Natural killer cell treated with Interleukin-12 subunit alpha and Interleukin-12 subunit beta and Interleukin-15 and Interleukin-18, amount 100 ng/mL, for 72 hours (primary cell): Measurements from ENCODE around the gene PHOSPHO2. TPM values are rescaled to one million over a fixed set of nuclear protein-coding genes. Genes with fewer than 3 reads are reported as not detected.
A peak's percentile ranks its signal among the peaks of the same experiment; 100 is the strongest.

Experiments
- ATAC-seq, 2 donors: fragments of 150-1000 bp; cut with Tn5 transposase in 1 of 2; sonication (Bioruptor Pico), chemical (Tn5 transposase) in 1 of 2; 2 replicates each; pipeline ENCODE4 v1.10.0; 2021
- DNase-seq: peaks from one replicate; pipeline ENCODE4 v3.0.0; 2022; ENCODE audit warnings: low spot score
- H3K27ac Mint-ChIP-seq, 2 donors: 1 replicate in 1 of 2; 2 replicates in 1 of 2; pipeline ENCODE4 v1.8.0; 2022; ENCODE audit warnings: mixed read lengths in 2 of 2, mild to moderate bottlenecking in 1 of 2, moderate library complexity in 1 of 2
- H3K27me3 Mint-ChIP-seq, 2 donors: 1 replicate in 1 of 2; 2 replicates in 1 of 2; pipeline ENCODE4 v1.8.0; 2022; ENCODE audit warnings: mixed read lengths in 2 of 2
- H3K36me3 Mint-ChIP-seq: one replicate; pipeline ENCODE4 v1.8.0; 2022; ENCODE audit warnings: mixed read lengths
- H3K4me1 Mint-ChIP-seq, 2 donors: 1 replicate in 1 of 2; 2 replicates in 1 of 2; pipeline ENCODE4 v1.8.0; 2022; ENCODE audit warnings: low read depth in 2 of 2, mixed read lengths in 2 of 2, mild to moderate bottlenecking in 1 of 2
- H3K4me3 Mint-ChIP-seq: one replicate; pipeline ENCODE4 v1.8.0; 2022; ENCODE audit warnings: mixed read lengths
- H3K9me3 Mint-ChIP-seq: 2 replicates; pipeline ENCODE4 v1.8.0; 2022; ENCODE audit warnings: mixed read lengths
- total RNA-seq, 2 donors: library from RNA; stranded (reverse); gene quantifications; one replicate each; pipeline ENCODE4 v1.2.3, GENCODE V29; 2022

Gene PHOSPHO2
- 1 to 10 TPM; 2.6 to 4.4 TPM for total RNA-seq

DNA sequence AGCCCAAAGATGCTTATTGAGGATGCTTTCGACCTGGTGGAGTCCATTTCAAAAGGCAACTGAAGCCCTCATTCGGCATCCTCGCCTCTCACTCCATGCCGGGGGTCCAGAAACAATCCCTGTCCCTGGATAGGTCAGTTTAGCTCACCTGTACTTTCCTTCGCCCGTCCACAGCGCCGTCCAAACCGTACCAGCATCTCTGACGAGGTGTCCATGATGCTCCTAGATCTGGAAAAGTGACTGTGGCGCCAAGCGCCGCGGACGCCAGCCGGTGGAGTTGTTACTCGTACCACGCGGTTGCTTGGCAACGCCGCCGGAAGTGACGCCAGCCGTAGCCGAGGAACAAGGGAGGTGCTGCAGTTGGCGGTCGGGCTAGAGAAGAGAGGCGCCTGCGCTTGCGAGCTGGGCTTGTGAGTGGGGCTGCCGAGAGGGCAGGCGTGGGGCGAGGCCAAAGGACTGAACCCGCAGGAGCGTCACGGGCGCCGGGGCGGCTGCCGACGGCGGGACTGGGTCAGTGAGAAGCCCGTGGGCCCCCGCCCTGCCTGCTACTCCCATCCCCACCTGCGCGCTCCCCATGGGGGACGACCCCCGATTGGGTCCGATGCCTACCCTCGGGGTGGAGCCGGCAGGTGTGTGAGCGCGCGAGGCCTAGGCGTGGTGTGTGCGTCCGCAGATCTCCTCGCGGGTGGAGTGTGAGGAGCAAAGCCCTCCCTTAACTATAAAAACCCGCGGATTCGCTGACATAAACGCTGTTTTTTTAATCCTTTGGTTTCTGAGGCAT lies at the start of gene PHOSPHO2, which contains the start of gene CFAP210:
Gene PHOSPHO2 (plus strand): TSS at position 357 of the 781 bp plus-strand sequence. CDS start 6,503 bp downstream, outside the sequence.
Gene CFAP210 (minus strand): TSS at position 293 of the 781 bp plus-strand sequence. CDS start 78 bp downstream, at position 215.
- H3K9me3 Mint-ChIP-seq, result no peaks in the 10 kb centered on the region
- ATAC-seq (peak; percentile 100), DNase-seq (peak; percentile 99)
- peaks cover 14 to 17% of the 10 kb centered on the region in 2 donors for H3K27me3 Mint-ChIP-seq
- peak within 1 kb of the TSS; percentile 89 to 94 for H3K27ac Mint-ChIP-seq
- peaks cover 6 to 19% of the 10 kb centered on the region in 2 donors for H3K4me1 Mint-ChIP-seq
- H3K36me3 Mint-ChIP-seq, result peaks cover 12% of the 10 kb centered on the region
- peak within 1 kb of the TSS; percentile 99 for H3K4me3 Mint-ChIP-seq

DNA sequence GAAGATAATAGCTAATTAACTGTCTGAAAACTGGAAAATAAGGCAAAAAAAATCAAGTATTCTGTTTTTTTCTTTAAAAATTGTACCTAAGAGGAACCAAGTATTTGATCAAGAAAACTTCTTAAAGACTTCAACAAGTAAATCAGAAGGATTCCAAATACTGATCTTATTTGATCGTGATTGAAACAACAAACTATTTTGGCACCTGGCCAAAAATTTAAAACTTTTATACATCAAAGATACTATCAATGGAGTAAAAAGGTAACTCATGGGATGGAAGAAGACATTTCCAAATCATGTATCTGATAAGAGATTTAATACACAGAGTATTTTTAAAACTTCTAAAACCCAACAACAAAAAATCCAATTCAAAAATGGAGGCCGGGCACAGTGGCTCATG lies 46.8 kb upstream of the PHOSPHO2 start:
- H3K36me3 Mint-ChIP-seq, result no peaks in the 10 kb centered on the region
- ATAC-seq (no peak), DNase-seq (no peak)
- no peak overlapping the region for H3K27ac Mint-ChIP-seq
- no peak overlapping the region for H3K4me3 Mint-ChIP-seq
- no peaks in the 10 kb centered on the region for H3K4me1 Mint-ChIP-seq
- no peaks in the 10 kb centered on the region for H3K9me3 Mint-ChIP-seq
- H3K27me3 Mint-ChIP-seq, result peaks cover 2 to 7% of the 10 kb centered on the region in 2 donors

- Mint-ChIP-seq H3K4me1 (no peaks in the 10 kb centered on the region), H3K9me3 (no peaks in the 10 kb centered on the region), H3K27me3 (peaks cover 14 to 23% of the 10 kb centered on the region in 2 donors), H3K36me3 (no peaks in the 10 kb centered on the region), H3K4me3 (no peak overlapping the region), H3K27ac (no peak overlapping the region)
- DNase-seq (no peak), ATAC-seq (no peak)
Measured at GRCh38 chr2:169649278-169649677, 45.0 kb upstream of the PHOSPHO2 start.

GRCh38 chr2:169653636-169654035 lies 40.6 kb upstream of the PHOSPHO2 start:
- H3K4me1 Mint-ChIP-seq, result no peaks in the 10 kb centered on the region
- no peak overlapping the region for H3K27ac Mint-ChIP-seq
- no peaks in the 10 kb centered on the region for H3K36me3 Mint-ChIP-seq
- H3K27me3 Mint-ChIP-seq, result peaks cover 20 to 31% of the 10 kb centered on the region in 2 donors
- no peaks in the 10 kb centered on the region for H3K9me3 Mint-ChIP-seq
- H3K4me3 Mint-ChIP-seq, result no peak overlapping the region
- DNase-seq (no peak), ATAC-seq (peak in 1 of 2 donors; percentile 50)

DNA sequence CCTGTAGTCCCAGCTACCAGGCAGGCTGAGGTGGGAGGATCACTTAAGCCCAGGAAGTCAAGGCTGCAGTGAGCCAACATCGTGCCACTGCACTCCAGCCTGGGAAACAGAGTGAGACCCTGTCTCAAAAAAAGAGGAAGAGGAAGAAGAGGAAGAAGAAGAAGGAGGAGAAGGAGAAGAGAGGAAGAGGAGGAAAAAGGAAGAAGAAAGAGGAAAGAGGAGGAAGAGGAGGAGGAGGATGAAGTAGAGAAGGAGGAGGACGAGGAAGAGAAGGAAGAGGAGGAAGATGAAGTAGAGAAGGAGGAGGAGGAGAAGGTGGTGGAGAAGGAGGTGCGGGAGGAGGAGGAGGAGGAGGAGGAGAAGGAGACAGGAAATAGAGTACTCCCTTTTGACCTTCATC lies 38.1 kb upstream of the PHOSPHO2 start:
- peaks cover 0 to 2% of the 10 kb centered on the region in 2 donors for H3K4me1 Mint-ChIP-seq
- no peak overlapping the region for H3K4me3 Mint-ChIP-seq
- H3K27me3 Mint-ChIP-seq, result peaks cover 17 to 26% of the 10 kb centered on the region in 2 donors
- no peaks in the 10 kb centered on the region for H3K36me3 Mint-ChIP-seq
- ATAC-seq, result no peak
- no peak for DNase-seq
- H3K27ac Mint-ChIP-seq, result no peak overlapping the region
- no peaks in the 10 kb centered on the region for H3K9me3 Mint-ChIP-seq

DNA sequence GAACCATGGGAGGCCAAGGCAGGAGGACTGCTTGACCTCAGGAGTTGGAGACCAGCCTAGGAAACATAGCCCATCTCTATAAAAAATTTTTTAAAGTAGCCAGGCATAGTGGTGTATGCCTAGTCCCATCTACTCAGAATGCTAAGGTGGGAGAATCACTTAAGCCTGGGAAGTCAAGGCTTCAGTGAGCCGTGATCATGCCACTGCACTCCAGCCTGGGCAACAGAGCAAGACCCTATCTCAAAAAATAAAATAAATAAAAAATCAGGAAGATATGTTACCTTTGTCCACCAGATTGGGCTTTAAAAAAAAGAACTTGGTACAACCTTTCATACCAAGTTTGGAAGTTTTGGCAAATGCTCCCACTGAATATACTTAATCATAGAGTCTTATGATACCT lies 35.4 kb upstream of the PHOSPHO2 start:
- peaks cover 0 to 2% of the 10 kb centered on the region in 2 donors for H3K4me1 Mint-ChIP-seq
- H3K27ac Mint-ChIP-seq, result no peak overlapping the region
- H3K4me3 Mint-ChIP-seq, result no peak overlapping the region
- H3K36me3 Mint-ChIP-seq, result no peaks in the 10 kb centered on the region
- H3K9me3 Mint-ChIP-seq, result no peaks in the 10 kb centered on the region
- ATAC-seq, result no peak
- peaks cover 12 to 19% of the 10 kb centered on the region in 2 donors for H3K27me3 Mint-ChIP-seq
- no peak for DNase-seq

DNA sequence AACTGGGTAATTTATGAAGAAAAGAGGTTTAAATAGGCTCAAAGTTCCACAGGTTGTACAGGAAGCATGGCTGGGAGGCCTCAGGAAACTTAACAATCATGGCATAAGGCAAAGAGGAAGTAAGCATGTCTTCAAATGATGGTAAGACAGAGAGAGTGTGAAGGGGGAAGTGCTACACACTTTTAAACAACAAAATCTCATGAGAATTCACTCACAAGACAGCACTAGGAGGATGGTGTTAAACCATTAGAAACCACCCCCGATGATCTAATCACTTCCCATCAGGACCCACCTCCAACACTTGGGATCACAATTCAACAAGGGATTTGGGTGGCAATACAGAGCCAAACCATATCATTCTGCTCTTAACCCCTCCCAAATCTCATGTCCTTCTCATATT lies 34.9 kb upstream of the PHOSPHO2 start:
- H3K9me3 Mint-ChIP-seq, result no peaks in the 10 kb centered on the region
- no peak overlapping the region for H3K4me3 Mint-ChIP-seq
- DNase-seq (no peak), ATAC-seq (no peak)
- peaks cover 0 to 2% of the 10 kb centered on the region in 2 donors for H3K4me1 Mint-ChIP-seq
- H3K36me3 Mint-ChIP-seq, result no peaks in the 10 kb centered on the region
- H3K27me3 Mint-ChIP-seq, result peaks cover 9 to 15% of the 10 kb centered on the region in 2 donors
- no peak overlapping the region for H3K27ac Mint-ChIP-seq

DNA sequence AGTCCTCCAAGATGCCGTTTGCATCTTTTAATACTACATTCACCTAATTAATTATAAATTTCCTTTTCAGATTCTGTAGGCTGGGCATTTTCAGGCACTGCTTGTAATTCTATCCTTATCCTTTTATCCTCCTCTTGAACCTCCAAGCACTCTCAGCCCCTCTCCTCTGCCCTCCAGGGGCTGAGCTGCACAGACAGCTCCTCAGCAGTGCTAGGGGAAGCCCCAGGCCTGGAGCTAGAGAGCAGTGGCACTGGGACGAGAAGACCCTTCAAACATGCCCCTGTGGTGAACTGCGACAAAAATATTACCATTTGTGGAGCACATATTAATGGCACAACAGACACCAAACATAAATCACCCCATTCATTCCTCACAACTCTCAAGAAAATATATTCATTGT lies 33.0 kb upstream of the PHOSPHO2 start:
- Mint-ChIP-seq H3K27me3 (peaks cover 5 to 9% of the 10 kb centered on the region in 2 donors), H3K36me3 (no peaks in the 10 kb centered on the region), H3K27ac (no peak overlapping the region), H3K4me3 (no peak overlapping the region), H3K4me1 (peaks cover 0 to 2% of the 10 kb centered on the region in 2 donors), H3K9me3 (no peaks in the 10 kb centered on the region)
- DNase-seq (no peak), ATAC-seq (no peak)

DNA sequence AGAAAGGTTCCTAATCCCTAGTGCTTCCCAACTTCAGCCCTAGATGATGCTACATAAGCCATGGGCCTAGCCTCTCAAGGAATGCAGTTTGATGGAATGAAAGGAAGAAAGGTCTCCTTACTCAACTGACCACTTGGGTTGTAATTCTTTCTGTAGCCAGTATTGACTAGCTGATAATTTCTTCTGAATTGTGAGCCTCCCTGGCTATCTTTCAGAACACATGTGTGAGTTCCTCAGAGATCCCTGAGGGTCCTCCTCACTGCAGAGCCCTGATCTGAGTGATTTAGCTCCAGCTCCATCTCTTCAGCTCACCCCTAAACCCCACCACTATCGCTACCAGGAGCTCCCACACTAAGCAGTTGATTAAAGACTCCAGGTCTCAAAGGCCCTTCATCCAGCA lies 31.5 kb upstream of the PHOSPHO2 start:
- peaks cover 0 to 2% of the 10 kb centered on the region in 2 donors for H3K4me1 Mint-ChIP-seq
- H3K4me3 Mint-ChIP-seq, result no peak overlapping the region
- H3K27me3 Mint-ChIP-seq, result peaks cover 6 to 7% of the 10 kb centered on the region in 2 donors
- DNase-seq, result no peak
- no peak for ATAC-seq
- no peaks in the 10 kb centered on the region for H3K36me3 Mint-ChIP-seq
- no peak overlapping the region for H3K27ac Mint-ChIP-seq
- H3K9me3 Mint-ChIP-seq, result no peaks in the 10 kb centered on the region

- Mint-ChIP-seq H3K4me1 (peaks cover under 1 to 2% of the 10 kb centered on the region in 2 donors), H3K27ac (no peak overlapping the region), H3K36me3 (no peaks in the 10 kb centered on the region), H3K4me3 (no peak overlapping the region), H3K9me3 (no peaks in the 10 kb centered on the region), H3K27me3 (peaks cover 6 to 7% of the 10 kb centered on the region in 2 donors)
- DNase-seq (no peak), ATAC-seq (no peak)
Measured at GRCh38 chr2:169663247-169663646, 31.0 kb upstream of the PHOSPHO2 start.

GRCh38 chr2:169664600-169664977 lies 29.7 kb upstream of the PHOSPHO2 start:
- Mint-ChIP-seq H3K36me3 (no peaks in the 10 kb centered on the region), H3K4me1 (peaks cover 0 to 4% of the 10 kb centered on the region in 2 donors), H3K27ac (no peak overlapping the region), H3K9me3 (no peaks in the 10 kb centered on the region), H3K4me3 (no peak overlapping the region), H3K27me3 (peaks cover 6 to 11% of the 10 kb centered on the region in 2 donors)
- ATAC-seq (no peak), DNase-seq (no peak)

GRCh38 chr2:169664978-169665930 lies 29.0 kb upstream of the PHOSPHO2 start:
- no peaks in the 10 kb centered on the region for H3K9me3 Mint-ChIP-seq
- no peaks in the 10 kb centered on the region for H3K36me3 Mint-ChIP-seq

DNA sequence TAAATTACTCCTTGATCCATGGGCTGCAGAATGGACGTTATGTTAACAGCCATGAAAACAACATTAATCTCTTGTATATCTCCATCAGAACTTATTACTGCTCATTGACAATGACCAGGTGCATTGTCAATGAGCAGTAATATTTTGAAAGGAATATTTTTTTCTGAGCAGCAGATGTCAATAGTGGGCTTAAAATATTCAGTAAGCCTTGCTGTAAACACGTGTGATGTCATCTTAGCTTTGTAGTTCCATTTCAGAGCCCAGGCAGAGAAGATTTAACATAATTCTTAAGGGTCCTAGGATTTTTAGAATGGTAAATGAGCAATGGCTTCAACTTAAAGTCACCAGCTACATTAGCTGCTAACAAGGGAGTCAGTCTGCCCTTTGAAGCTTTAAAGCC lies 26.7 kb upstream of the PHOSPHO2 start:
- Mint-ChIP-seq H3K27ac (no peak overlapping the region), H3K27me3 (peaks cover 4 to 6% of the 10 kb centered on the region in 2 donors), H3K4me3 (no peak overlapping the region), H3K4me1 (peaks cover 0 to 4% of the 10 kb centered on the region in 2 donors), H3K36me3 (no peaks in the 10 kb centered on the region), H3K9me3 (no peaks in the 10 kb centered on the region)
- ATAC-seq (no peak), DNase-seq (no peak)

More at GRCh38 chr2:169664978-169665930, 29.0 kb upstream of the PHOSPHO2 start:
- DNase-seq, result no peak
- H3K4me1 Mint-ChIP-seq, result peaks cover 0 to 4% of the 10 kb centered on the region in 2 donors
- peaks cover 6 to 11% of the 10 kb centered on the region in 2 donors for H3K27me3 Mint-ChIP-seq
- ATAC-seq, result no peak
- H3K27ac Mint-ChIP-seq, result no peak overlapping the region
- no peak overlapping the region for H3K4me3 Mint-ChIP-seq
